Peyer's patch (tissue), 4 donors: ENCODE data around the gene GFPT1.

Experiments used
- POLR2A ChIP-seq, 2 donors: fragments of 450-650 bp; IDR thresholded peaks; one replicate each; pipeline ENCODE4 v1.5.1; 2017; ENCODE audit warnings: antibody characterized with exemption in 2 of 2, mild to moderate bottlenecking in 2 of 2, moderate library complexity in 2 of 2
- TF ChIP-seq, protein P1 (sequence below), 6 experiments: fragments of 450-650 bp in 4 of 6; fragments of 200-600 bp in 2 of 6; sonication (generic) in 1 of 6; IDR thresholded peaks; one replicate each; pipeline ENCODE4 v1.5.1; 2017 to 2019; ENCODE audit warnings: antibody characterized with exemption in 6 of 6, mild to moderate bottlenecking in 3 of 6, moderate library complexity in 1 of 6

DNA sequence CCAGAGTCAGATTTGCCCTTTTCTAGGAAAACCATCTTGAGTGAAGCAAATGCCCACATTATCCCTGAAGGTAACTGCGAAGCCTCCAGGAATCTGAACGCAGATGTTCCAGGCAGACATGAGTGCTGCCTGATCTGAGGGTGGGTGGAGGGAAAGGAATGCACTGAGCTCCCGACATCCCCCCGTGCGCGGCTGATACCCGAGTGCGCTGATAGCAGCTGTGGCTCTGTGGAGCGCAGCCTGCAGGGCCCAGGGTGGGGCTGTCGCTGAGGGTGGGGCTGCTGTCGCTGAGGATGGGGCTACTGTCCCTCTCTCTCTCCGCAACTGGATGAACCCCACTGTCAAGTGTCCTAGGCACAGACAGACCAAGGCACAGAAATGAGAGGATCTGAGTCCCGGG lies 82.4 kb downstream of the GFPT1 start:
- TF ChIP-seq, protein P1, sequence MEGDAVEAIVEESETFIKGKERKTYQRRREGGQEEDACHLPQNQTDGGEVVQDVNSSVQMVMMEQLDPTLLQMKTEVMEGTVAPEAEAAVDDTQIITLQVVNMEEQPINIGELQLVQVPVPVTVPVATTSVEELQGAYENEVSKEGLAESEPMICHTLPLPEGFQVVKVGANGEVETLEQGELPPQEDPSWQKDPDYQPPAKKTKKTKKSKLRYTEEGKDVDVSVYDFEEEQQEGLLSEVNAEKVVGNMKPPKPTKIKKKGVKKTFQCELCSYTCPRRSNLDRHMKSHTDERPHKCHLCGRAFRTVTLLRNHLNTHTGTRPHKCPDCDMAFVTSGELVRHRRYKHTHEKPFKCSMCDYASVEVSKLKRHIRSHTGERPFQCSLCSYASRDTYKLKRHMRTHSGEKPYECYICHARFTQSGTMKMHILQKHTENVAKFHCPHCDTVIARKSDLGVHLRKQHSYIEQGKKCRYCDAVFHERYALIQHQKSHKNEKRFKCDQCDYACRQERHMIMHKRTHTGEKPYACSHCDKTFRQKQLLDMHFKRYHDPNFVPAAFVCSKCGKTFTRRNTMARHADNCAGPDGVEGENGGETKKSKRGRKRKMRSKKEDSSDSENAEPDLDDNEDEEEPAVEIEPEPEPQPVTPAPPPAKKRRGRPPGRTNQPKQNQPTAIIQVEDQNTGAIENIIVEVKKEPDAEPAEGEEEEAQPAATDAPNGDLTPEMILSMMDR (IDR thresholded peaks at IDR 0.05) = no peak
- no peak for TF ChIP-seq POLR2A (IDR thresholded peaks at IDR 0.05)
